Measurements from ENCODE around the gene DLK1. TPM values are rescaled to one million over a fixed set of nuclear protein-coding genes. Genes with fewer than 3 reads are reported as not detected.

DLK1 gene
- total RNA-seq, 1 experiment from 2014 or later = 3.3 TPM

DNA sequence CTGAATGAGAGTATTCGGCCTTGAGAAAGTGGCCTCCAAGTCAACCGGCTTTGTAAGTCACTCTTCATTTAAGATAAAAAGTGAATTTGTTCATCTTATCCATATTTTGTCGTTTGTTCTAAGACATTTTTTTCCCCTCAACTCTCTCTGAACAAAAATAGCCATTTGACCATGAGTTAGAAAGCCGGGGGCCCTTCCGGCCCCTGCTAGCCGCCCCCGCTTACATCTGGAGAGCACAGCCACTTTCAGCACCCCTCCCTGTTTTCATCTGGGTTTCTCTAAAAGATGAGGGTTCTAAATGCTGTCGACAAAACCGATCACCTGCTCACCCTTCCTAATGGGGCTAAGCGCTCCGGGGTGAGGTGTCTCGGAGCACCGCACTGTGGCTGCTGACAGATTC, 30.7 kb upstream of the DLK1 start:
- Mint-ChIP-seq H3K27me3 (ENCODE audit: low read depth) (no peaks in the 10 kb centered on the region), H3K4me1 (peaks cover 11% of the 10 kb centered on the region), H3K27ac (no peak overlapping the region), H3K4me3 (no peak overlapping the region), H3K9me3 (no peaks in the 10 kb centered on the region), H3K36me3 (no peaks in the 10 kb centered on the region)
- ATAC-seq (no peak), DNase-seq (ENCODE audit: low spot score) (no peak)
- POLR2A ChIA-PET = no interaction called here
- CTCF ChIA-PET = interaction anchor here (1.5 kb wide), 1 partner anchor 14 kb away, joined by 3 read pairs; no protein-coding TSS in a partner anchor
- TF ChIP-seq ZBTB21 (CRISPR knock-in tag; IDR thresholded peaks at IDR 0.05; ENCODE audit: borderline replicate concordance) (no peak), ZNF263 (CRISPR knock-in tag; IDR thresholded peaks at IDR 0.05; ENCODE audit: low read depth) (no peak), ATF6 (CRISPR knock-in tag; IDR thresholded peaks at IDR 0.05) (no peak), TEAD1 (CRISPR knock-in tag; IDR thresholded peaks at IDR 0.05) (no peak), ZNF232 (CRISPR knock-in tag; IDR thresholded peaks at IDR 0.05) (no peak)
- TF ChIP-seq, protein P1, sequence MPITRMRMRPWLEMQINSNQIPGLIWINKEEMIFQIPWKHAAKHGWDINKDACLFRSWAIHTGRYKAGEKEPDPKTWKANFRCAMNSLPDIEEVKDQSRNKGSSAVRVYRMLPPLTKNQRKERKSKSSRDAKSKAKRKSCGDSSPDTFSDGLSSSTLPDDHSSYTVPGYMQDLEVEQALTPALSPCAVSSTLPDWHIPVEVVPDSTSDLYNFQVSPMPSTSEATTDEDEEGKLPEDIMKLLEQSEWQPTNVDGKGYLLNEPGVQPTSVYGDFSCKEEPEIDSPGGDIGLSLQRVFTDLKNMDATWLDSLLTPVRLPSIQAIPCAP (CRISPR knock-in tag; IDR thresholded peaks at IDR 0.05) = no peak

DNA sequence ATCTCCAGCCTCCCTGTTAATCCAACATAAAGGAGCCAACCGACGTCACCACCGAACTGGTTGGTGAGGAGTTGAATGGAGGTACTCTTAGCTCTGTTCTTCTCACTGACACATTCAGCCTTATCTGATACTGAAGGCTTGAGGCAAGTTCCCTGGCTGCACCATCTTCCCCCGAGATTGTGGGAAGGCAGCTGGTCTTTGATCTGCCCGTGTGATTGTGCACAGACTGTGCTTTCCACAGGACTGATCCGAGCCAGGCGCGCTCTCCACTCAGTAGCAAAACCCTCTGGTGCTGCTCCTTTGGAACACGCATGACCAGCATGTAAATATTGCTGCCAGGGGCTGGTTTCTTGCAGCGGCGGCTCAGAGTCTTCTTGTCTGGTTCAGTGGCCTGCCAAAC, 30.1 kb upstream of the DLK1 start:
- Mint-ChIP-seq H3K27me3 (ENCODE audit: low read depth) (no peaks in the 10 kb centered on the region), H3K36me3 (no peaks in the 10 kb centered on the region), H3K9me3 (no peaks in the 10 kb centered on the region), H3K4me3 (no peak overlapping the region), H3K27ac (no peak overlapping the region), H3K4me1 (peaks cover 11% of the 10 kb centered on the region)
- POLR2A ChIA-PET = no interaction called here
- TF ChIP-seq ZNF281 (CRISPR knock-in tag; IDR thresholded peaks at IDR 0.05) = no peak
- no peak for TF ChIP-seq PRRX2 (CRISPR knock-in tag; IDR thresholded peaks at IDR 0.05)
- TF ChIP-seq, protein P2, sequence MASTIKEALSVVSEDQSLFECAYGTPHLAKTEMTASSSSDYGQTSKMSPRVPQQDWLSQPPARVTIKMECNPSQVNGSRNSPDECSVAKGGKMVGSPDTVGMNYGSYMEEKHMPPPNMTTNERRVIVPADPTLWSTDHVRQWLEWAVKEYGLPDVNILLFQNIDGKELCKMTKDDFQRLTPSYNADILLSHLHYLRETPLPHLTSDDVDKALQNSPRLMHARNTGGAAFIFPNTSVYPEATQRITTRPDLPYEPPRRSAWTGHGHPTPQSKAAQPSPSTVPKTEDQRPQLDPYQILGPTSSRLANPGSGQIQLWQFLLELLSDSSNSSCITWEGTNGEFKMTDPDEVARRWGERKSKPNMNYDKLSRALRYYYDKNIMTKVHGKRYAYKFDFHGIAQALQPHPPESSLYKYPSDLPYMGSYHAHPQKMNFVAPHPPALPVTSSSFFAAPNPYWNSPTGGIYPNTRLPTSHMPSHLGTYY (CRISPR knock-in tag; IDR thresholded peaks at IDR 0.05) = no peak
- TF ChIP-seq, protein P3, sequence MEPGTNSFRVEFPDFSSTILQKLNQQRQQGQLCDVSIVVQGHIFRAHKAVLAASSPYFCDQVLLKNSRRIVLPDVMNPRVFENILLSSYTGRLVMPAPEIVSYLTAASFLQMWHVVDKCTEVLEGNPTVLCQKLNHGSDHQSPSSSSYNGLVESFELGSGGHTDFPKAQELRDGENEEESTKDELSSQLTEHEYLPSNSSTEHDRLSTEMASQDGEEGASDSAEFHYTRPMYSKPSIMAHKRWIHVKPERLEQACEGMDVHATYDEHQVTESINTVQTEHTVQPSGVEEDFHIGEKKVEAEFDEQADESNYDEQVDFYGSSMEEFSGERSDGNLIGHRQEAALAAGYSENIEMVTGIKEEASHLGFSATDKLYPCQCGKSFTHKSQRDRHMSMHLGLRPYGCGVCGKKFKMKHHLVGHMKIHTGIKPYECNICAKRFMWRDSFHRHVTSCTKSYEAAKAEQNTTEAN (CRISPR knock-in tag; IDR thresholded peaks at IDR 0.05) = no peak
- CTCF ChIA-PET = interaction anchor here (1.0 to 1.5 kb wide), 2 partner anchors 12 to 13 kb away, joined by 3 read pairs; no protein-coding TSS in a partner anchor
- no peak for DNase-seq (ENCODE audit: low spot score)
- no peak for ATAC-seq

- ChIA-PET POLR2A (no interaction called here), CTCF (interaction anchor here (0.6 kb wide), 1 partner anchor 35 kb away, joined by 3 read pairs; no protein-coding TSS in a partner anchor)
- ATAC-seq (no peak), DNase-seq (ENCODE audit: low spot score) (no peak)
- Mint-ChIP-seq H3K4me1 (peaks cover 6% of the 10 kb centered on the region), H3K4me3 (no peak overlapping the region), H3K36me3 (no peaks in the 10 kb centered on the region), H3K27ac (no peak overlapping the region), H3K9me3 (no peaks in the 10 kb centered on the region), H3K27me3 (ENCODE audit: low read depth) (no peaks in the 10 kb centered on the region)
- TF ChIP-seq, protein P4, sequence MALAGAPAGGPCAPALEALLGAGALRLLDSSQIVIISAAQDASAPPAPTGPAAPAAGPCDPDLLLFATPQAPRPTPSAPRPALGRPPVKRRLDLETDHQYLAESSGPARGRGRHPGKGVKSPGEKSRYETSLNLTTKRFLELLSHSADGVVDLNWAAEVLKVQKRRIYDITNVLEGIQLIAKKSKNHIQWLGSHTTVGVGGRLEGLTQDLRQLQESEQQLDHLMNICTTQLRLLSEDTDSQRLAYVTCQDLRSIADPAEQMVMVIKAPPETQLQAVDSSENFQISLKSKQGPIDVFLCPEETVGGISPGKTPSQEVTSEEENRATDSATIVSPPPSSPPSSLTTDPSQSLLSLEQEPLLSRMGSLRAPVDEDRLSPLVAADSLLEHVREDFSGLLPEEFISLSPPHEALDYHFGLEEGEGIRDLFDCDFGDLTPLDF (CRISPR knock-in tag; IDR thresholded peaks at IDR 0.05) = no peak
- TF ChIP-seq, protein P5, sequence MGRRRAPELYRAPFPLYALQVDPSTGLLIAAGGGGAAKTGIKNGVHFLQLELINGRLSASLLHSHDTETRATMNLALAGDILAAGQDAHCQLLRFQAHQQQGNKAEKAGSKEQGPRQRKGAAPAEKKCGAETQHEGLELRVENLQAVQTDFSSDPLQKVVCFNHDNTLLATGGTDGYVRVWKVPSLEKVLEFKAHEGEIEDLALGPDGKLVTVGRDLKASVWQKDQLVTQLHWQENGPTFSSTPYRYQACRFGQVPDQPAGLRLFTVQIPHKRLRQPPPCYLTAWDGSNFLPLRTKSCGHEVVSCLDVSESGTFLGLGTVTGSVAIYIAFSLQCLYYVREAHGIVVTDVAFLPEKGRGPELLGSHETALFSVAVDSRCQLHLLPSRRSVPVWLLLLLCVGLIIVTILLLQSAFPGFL (CRISPR knock-in tag; IDR thresholded peaks at IDR 0.05; ENCODE audit: borderline replicate concordance) = no peak
- TF ChIP-seq NFYB (CRISPR knock-in tag; conservative IDR thresholded peaks at IDR 0.05; ENCODE audit: low read depth) = no peak
- TF ChIP-seq, protein P6, sequence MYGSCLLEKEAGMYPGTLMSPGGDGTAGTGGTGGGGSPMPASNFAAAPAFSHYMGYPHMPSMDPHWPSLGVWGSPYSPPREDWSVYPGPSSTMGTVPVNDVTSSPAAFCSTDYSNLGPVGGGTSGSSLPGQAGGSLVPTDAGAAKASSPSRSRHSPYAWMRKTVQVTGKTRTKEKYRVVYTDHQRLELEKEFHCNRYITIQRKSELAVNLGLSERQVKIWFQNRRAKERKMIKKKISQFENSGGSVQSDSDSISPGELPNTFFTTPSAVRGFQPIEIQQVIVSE (CRISPR knock-in tag; IDR thresholded peaks at IDR 0.05; ENCODE audit: borderline replicate concordance) = no peak
- TF ChIP-seq, protein P7, sequence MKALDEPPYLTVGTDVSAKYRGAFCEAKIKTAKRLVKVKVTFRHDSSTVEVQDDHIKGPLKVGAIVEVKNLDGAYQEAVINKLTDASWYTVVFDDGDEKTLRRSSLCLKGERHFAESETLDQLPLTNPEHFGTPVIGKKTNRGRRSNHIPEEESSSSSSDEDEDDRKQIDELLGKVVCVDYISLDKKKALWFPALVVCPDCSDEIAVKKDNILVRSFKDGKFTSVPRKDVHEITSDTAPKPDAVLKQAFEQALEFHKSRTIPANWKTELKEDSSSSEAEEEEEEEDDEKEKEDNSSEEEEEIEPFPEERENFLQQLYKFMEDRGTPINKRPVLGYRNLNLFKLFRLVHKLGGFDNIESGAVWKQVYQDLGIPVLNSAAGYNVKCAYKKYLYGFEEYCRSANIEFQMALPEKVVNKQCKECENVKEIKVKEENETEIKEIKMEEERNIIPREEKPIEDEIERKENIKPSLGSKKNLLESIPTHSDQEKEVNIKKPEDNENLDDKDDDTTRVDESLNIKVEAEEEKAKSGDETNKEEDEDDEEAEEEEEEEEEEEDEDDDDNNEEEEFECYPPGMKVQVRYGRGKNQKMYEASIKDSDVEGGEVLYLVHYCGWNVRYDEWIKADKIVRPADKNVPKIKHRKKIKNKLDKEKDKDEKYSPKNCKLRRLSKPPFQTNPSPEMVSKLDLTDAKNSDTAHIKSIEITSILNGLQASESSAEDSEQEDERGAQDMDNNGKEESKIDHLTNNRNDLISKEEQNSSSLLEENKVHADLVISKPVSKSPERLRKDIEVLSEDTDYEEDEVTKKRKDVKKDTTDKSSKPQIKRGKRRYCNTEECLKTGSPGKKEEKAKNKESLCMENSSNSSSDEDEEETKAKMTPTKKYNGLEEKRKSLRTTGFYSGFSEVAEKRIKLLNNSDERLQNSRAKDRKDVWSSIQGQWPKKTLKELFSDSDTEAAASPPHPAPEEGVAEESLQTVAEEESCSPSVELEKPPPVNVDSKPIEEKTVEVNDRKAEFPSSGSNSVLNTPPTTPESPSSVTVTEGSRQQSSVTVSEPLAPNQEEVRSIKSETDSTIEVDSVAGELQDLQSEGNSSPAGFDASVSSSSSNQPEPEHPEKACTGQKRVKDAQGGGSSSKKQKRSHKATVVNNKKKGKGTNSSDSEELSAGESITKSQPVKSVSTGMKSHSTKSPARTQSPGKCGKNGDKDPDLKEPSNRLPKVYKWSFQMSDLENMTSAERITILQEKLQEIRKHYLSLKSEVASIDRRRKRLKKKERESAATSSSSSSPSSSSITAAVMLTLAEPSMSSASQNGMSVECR (CRISPR knock-in tag; IDR thresholded peaks at IDR 0.05; ENCODE audit: borderline replicate concordance) = no peak
- TF ChIP-seq NFE2L1 (CRISPR knock-in tag; IDR thresholded peaks at IDR 0.05) = no peak
Measured at GRCh38 chr14:100698066-100698465, 28.6 kb upstream of the DLK1 start.
